GM12891 (cell line): ENCODE data around the gene C5orf15.

Source experiments
- POLR2A ChIP-seq: IDR thresholded peaks from 2 replicates; pipeline ENCODE4 v1.6.1; 2011; ENCODE audit warnings: low read depth, low read length, control low read depth
- POLR2AphosphoS5 ChIP-seq: IDR thresholded peaks from 2 replicates; pipeline ENCODE4 v1.6.1; 2011; ENCODE audit warnings: low read depth, low read length, control low read depth
- TAF1 ChIP-seq: IDR thresholded peaks from 2 replicates; pipeline ENCODE4 v1.6.1; 2011; ENCODE audit warnings: low read depth, low read length, control low read depth

DNA sequence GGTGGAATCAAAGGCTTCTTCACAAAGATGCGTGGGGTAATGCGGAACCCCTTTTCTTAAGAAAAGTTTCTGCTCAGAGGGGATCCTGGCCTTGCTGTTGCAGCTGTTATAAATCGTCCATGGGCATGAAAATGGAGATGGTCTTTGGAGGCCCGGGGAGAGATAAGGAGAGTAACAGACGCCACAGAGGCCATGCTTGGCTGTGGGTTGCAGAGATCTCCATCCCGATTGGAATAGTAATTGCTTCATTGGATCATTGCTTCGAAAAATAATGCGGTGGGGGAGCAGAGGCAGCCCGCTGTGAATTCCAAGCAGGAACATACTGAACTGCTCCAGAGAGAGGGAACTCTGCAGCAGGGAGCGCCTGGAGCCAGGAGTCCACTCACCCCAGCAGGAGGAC is 55.5 kb downstream of the C5orf15 start:
- TF ChIP-seq POLR2AphosphoS5 (no peak), TAF1 (no peak), POLR2A (no peak)
